Measurements from ENCODE around the gene KIF25.

Gene KIF25, protein sequence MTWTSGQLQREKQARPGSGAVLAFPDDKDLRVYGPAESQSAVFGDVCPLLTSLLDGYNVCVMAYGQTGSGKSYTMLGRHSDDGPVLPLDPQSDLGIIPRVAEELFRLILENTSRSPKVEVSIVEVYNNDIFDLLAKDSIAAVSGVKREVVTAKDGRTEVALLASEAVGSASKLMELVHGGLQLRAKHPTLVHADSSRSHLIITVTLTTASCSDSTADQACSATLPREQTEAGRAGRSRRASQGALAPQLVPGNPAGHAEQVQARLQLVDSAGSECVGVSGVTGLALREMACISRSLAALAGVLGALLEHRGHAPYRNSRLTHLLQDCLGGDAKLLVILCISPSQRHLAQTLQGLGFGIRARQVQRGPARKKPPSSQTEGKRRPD

DNA sequence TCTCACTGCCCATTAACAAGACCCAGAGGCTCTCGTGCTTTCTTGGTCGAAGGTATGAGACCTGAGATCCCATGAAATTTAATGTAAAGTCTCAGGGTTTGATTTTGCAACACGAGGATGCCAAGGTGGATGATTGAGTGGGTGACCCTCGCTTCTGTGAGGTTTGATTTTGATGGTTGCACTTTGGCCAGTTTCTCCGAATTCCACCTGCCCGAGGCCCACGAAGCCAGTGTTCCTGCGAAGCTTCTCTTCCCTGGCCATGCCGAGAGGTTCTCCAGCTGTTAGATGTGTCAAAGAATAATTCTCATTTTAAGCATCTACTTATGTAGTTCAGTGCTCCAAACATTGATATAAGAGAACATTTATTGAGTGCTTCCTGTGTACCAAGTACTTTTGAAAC lies at the start of gene KIF25:
Gene KIF25 (plus strand): TSS at position 30 of the 400 bp plus-strand sequence. CDS start 31,915 bp downstream, outside the sequence.
- no peak for DNase-seq

DNA sequence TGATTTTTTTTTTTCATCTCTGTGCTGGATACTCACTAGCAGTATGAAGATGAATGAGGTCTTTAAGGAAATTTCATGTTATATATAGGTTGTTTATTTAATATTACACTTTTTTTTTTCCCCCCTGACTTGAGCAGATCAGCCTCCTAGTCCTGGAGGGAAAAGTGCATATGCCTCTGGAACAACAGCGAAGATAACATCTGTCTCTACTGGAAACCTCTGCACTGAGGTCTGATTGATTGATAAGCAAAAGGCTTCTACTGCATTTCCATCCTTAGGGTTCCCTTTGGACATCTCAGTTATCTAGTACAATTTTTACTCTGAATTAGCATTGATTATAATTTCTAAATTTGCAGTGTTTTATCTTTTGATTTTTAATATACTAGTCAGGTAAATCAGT lies 49.8 kb upstream of the KIF25 start:
- no peak for DNase-seq

DNA sequence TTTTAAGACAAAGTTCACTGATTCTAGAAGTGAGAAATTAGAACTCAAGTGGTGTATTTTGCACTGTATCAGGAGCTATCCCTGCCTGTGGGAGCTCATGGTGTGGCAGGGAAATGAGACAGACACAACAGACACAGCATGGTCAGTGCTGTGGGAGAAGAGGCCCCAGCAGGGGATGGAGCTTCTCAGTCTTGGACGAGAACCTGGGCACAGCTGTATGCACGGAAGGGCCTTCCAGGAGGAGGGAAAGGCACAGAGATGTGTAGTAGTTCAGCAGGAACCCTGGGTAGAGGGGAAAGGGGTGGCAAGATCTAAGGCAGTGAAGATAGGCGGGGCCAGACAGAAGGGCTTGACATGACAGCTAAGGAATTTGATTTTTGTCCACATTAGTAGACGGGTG lies 48.8 kb upstream of the KIF25 start:
- DNase-seq = no peak

DNA sequence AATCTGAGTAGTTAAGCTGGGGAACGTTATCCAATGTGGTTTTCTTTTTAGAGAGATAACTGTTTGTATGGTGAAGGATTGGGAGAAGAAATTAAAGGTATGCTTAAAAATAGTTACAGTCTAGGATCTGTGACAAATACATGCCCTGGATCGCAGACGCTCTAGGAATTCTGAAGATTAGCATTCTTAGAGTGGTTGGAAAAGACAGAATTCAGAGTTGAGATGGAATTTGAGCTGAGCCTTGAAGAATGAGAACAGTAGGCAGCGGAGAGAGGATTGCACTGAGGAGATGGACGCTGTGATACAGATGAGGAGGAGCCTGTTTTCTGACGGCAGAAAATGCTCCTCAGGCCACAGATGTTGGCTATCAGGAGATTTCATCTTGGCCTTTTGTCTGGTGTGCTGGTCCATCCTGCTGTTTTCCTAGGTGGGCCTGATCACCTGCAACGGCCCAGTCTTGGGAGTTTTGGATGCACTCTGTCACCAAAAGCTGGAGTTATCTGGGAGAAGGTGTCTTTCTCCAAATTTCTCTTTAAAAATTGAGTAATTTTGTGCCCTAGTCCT lies 48.3 kb upstream of the KIF25 start:
- DNase-seq = no peak

DNA sequence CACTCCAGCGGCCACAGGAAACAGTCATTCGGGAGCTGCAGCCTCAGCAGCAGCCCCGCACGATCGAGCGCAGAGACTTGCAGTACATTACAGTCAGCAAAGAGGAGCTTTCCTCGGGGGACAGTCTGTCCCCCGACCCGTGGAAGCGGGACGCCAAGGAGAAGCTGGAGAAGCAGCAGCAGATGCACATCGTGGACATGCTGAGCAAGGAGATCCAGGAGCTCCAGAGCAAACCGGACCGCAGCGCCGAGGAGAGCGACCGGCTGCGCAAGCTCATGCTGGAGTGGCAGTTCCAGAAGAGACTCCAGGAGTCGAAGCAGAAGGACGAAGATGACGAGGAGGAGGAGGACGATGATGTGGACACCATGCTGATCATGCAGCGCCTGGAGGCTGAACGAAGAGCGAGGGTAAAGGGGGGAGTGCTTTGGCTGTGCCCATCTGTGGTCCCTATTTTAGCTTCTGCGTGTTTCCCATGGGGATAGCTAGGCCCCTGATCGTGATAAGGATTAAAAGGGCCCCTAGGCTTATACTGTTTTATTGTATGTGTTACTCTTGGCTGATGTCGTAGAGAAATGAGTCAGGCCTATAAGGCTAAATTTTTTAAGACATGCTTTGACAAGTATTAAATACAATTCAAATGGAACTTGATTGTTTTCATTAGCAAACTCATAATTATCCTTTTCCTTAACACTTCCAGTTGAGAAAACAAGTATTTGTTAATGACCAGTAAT lies 45.5 kb upstream of the KIF25 start:
- DNase-seq = no peak

DNA sequence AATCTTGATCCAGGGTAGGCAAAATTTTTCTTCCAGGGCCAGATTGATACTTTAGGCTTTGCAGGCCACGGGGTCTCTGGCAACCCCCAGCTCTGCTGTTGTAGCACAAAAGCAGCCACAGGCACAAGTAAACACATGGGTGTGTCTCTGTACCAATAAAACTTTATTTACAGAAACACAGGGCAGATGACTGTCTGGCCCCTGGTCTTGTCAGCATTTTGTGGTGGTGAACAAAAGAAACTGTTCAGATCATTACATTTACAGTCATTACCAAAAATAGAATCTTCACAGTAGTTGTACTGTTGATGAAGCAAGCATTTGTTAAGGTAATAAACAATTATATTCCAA lies 45.0 kb upstream of the KIF25 start:
- DNase-seq = no peak

DNA sequence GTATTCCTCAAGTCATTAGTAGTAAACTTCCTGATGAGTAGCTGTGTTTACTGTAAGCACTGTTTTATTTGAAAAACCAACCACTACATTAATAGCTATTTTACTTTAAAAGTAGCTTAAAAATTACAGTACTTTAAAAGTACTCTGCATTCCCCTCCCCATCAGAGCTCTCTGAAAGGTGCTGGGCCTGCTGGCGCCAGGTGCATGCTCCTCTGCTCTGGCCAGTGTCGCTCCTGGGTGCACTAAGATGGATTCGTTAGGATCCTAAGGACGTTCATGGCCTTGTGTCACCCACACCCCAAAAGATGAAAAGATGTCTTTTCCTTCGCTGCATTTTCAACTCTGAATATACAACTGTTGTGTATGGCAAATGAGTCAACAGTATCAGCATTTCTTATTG lies 43.9 kb upstream of the KIF25 start:
- no peak for DNase-seq

DNA sequence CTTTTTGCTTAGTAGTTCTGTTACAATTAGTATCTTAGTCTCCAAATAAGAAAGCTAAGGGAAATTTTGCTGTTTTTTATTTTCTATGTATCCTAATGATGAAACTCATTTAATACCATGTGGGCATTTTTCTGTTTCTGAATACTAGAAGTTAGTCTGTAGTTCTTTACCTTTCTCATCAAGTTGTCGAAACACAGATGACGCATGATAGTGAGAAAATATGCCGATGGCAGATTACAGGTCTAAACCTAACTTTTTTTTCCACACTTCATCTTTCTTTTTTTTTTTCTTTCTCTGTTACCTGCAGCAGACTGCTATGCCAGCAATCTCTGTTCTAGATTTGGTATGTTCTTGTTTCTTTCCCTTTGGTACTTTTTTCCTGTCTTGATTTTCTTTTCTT lies 43.3 kb upstream of the KIF25 start:
- no peak for DNase-seq

DNA sequence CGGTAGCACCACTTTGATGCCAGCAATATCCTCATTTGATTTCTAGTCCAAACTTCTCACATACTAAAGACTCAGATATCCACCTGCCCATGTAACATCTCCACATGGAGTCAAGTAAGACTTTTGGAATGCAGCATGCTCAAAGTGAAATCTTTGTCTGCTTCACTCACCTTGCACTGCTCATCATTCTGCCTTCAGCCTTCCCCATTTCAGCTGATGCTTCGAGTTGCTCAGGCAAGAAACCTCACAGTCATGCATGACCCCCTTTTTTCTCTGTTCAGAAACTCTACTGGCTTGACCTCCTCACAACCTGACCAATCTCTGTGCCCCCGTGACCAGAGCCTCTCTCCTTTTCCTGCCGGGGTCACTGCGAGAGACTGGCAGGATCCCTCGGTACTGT lies 41.0 kb upstream of the KIF25 start:
- DNase-seq = no peak

DNA sequence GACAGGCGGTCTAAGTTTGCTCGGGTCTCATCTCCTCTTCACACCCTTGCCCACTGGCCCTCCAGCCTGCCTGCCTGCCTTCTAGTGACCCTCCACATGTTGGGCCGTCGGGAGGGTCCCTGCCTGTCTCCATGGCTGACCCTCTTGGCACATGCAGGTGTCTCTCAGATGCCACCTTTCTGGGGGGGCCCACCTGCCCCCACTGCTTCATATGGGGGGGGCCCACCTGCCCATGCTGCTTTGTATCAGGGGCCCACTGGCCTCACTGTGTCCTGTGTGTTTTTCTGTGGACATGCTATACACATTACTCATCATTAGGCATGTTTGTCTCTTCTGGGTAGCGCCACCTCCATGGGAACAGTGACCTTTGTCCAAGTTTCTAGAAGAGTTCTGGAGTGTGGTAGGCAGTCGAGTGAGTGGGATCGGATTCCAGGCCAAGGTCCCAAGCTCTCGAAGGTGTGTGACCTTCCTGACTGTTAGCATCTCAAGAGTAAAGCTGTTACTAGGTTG lies 40.4 kb upstream of the KIF25 start:
- DNase-seq = no peak

DNA sequence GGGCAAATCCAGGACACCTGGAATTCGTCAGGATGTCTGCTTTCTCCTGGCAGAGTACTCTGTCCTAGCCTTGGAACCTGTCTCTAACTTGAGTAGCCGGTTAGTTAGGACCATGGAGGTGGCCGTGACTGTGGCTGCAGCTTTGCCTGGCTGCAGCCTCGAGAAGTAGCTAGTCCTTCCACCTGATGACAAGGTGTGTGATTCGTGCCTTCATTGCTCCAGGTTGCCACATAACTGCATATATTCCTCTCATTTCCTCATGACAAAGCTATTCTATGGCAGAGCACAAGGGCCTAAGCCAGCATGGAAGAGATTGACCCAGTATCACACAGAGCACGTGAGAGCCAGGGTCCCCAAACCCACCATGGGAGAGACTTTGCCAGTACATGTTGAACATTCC lies 39.8 kb upstream of the KIF25 start:
- DNase-seq = no peak

DNA sequence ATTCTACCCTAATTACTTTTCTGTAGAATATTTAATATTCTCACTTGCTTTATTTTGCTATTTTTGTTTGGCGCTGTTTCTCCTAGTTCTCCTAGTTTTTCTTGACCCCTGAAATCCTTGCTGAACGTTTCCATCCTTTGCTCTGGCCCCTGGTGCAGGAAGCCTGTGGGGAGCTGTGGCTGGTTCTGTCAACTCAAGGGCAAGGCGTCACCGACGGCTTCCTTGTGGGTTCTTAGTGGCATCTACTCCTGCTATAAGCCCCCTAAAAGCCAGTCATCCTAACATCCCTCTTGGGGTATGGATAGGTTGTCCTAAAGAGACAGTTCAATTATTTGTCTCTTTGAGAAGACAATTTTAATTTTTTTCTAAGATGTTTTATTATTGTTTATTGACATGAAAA lies 36.9 kb upstream of the KIF25 start:
- no peak for DNase-seq

DNA sequence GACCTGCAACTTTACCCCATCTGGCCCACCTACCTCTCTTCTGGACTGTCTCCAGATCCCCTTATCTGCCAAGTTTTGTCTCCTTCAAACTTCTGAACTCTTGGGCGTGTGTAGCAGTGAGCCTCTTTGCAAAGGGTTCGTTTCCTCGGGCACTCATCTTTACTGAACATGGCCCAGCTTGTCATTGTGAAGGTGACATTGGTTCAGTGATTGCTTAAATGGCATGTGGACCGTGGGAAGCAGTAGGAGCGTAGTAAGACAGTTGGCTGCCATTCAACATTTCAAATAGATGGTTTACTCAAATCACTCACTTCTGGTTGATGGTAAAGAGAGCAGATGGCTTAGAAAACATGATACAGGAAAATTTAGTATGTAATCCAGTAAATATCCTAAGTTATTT lies 34.8 kb upstream of the KIF25 start:
- no peak for DNase-seq

DNA sequence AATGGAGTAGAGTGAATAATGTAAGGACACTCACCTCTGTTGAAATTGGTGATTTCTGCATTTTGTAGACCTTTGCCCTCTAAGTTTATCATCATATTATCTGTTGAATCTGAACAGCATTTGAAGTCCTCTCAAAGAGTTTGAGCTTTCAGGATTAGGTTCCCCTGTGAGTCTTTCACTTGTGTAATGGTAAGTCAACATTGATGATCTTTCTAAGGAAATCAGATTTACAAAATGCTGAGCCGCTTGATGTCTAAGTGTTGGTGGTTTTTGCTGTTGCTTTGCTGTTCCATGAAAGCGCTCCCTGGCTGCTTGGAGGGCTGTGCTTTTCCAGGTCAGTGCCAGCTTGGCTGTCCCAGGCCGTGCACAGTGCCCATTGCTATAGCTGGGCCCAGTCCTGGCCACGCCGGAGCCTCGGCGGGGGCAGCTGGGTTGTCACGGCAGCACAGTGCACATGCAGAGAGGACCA lies 33.8 kb upstream of the KIF25 start:
- DNase-seq = peak in 1 of 2 donors; percentile 14

DNA sequence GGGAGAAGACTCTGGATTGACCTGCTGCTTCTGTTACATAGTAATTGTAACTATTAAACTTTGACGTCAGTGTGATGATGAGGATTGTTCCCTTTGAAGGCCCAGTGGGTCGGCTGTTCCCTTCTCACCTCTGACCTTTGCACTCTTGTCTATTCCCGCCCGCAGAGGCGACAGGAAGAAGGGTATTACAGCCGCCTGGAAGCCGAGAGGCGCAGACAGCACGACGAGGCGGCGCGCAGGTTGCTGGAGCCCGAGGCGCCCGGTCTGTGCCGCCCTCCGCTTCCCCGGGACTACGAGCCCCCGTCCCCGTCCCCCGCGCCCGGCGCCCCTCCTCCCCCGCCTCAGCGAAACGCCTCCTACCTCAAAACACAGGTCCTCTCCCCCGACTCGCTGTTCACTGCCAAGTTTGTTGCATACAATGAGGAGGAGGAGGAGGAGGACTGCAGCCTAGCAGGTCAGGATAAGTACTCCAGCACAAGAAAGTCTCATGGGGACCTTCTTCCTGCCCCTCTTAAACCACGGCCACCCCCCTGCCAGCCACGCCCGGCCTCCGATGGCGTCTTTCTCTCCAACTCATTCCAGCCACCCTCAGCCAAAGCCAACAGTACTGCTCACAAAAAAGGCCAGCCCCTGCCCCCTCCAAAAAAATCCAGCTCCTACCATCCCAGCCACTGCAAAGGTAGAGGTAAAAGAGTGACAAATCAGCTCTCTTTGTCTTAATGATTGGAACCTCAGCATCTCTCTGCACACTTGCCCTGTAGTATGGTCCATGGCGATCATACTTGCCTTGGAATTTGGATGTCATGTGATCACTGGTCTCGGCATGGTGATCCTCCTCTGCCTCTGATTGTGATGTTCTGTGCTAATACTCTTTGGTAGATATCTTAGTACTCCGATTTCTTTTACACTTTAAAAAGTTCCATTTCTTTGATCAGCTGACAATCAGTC lies 31.6 kb upstream of the KIF25 start:
- DNase-seq = no peak

DNA sequence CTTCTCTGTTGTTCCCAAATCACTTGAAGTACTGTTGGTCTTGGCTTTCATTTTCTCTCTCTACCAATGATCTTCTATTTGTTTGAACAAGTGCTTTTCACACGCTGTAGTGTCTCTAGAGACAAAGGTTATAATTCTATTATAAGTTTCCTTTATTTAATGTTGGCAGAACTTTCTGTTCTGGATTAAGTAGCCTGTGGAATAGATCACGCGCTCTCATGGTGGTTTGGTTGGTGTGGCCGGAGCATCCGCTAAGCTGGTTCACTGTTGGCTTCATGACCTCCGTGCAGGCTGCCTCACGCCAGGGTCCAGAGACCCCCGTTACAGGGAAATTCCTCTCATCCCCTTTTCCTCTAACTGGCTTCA lies 30.9 kb upstream of the KIF25 start:
- no peak for DNase-seq

DNA sequence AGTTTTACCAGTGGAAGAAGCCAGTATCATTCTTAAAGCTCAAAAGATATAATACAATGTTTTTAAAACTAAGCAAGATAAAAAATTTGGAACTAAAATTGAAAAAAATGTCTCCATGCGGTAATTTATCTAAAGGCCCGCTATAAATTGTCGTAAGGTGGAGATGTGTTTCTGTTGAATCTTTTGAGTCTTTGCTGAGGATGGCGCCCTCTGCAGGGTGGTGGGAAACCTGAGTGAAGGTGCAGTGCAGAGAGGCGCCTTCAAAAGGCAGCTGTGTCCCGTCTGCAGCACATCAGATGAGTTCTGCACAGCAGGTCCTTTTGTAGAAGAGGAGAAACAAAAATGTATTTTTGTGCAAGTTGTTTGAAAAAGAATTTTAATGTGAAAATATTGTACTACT lies 29.4 kb upstream of the KIF25 start:
- DNase-seq = no peak

DNA sequence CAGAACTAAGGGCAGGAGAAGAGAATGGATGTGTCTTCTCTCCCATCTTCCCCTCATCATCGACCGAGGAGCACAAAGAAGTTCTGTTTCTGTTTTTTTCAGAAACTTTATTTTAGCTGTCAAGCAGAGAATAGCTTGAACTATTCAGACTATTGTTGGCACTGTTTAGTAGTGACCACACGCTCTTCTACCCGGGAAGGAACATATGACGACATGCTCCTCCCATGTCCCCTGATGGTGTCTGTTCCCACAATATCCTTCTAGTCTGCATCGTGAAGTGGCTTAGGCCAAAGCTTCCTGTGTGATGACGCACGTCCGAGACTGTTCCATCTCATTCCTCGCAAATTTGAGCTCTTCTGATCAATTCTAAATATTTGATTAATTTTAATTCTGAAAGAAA lies 27.2 kb upstream of the KIF25 start:
- peak in 1 of 2 donors; percentile 23 for DNase-seq

DNA sequence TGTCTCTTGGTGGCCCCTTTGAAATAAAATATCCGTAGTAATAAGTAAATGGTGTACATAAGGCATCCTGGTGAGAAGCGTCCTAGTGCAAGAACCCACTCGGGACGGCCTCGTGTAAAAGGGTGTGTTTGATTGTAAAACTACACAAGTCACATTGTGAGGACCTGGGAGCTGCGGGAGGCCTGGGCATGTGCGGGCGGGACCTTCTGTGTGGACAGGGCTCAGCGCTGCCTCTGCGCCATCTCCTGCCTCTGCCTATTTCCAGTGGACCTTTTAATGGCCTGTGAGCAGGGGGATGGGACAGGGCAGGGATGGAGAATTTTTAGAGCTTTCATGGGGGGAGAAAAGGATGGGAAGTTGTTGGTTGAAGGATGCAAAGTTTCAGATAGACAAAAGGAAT lies 25.3 kb upstream of the KIF25 start:
- no peak for DNase-seq

DNA sequence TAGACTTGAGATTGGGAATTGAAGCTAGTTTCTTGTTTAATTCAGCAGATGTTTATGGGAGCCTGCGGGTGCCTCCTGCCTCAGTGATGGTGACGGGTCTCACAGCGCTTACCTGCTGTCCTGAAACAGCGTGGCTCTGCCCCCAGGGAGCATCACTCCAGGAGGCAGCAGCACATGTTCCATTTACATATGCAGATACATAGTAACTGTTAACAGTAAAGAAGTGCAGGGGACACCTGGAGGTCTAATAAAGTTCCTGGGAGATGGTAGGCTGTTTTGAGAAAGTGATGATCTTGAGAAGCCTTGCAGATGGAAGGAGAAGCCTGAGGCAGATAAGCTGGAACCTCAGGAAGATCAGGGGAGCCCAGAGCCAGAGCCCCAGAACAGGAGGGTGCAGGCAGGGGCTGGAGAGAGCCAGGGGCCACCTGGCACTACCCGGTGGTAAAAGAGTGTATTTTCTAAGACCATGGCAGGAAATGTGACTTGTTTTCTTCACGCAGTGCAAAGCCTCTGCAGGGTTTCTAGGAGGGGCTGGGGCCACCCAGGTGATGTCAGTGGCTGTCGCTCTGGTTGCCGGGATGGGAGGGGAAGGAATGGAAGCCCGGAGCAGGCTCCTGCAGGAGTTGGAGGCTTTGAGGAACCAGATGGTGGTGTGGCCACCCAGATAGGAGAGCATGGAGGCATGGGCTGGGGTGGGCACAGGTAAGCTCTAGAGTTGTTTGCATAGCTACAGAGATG lies 24.2 kb upstream of the KIF25 start:
- no peak for DNase-seq

DNA sequence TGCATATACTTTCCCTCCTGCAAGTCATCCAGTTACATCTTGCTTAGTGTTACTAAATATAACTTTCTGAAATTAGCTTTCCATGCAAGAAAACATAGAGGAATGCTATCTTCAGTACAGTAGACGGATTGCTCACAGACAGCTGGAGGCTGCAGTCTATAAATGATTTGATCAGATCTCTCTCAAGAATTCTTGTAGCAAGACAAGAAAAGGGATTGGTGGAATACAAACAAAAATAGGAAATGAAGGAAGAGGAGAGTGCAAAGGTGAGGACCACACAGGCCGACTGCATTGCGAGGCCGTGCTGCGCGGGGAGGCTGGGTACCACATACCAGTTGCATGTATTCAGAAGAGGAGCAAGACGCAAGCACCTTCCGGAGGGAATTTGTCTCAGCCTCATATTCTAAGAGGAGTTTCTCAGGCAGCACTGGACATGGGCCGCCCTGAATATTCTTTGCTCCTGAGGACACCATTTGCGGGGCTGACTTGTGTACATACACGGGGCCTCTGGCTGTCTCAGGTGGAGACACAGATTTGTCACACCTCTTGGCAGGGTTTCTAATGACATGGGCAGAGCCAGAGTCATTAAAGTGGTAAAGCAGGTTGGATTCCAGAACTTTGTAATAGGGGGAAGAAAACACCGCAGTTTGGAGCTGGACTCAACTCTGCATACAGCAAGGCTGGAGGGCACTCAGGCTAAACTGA lies 22.7 kb upstream of the KIF25 start:
- no peak for DNase-seq
